GM12878 (cell line): ENCODE measurements around the gene PLB1. TPM values are rescaled to one million over a fixed set of nuclear protein-coding genes. Genes with fewer than 3 reads are reported as not detected.

Experiments used
- ATAC-seq: fragments of 200-7000 bp; cut with Tn5 transposase; 3 replicates; pipeline ENCODE4 v1.9.1; 2020; ENCODE audit warnings: mild to moderate bottlenecking, moderate library complexity
- BruUV-seq: library from RNA; stranded (reverse); fragments of 400-500 nt; replicated peaks from 2 replicates; lab custom pipeline; 2021; lab: Mats Ljungman, UMichigan
- CTCF ChIA-PET: fragments of 300-600 bp; sonication (Branson Sonifier 250); formaldehyde crosslinking; extraction: SDS; loops from one replicate; lab custom pipeline; 2021; ENCODE audit warnings: inconsistent platforms; lab: Yijun Ruan, JAX
- POLR2A ChIA-PET: fragments of 350-600 bp; formaldehyde crosslinking; extraction: SDS; loops from one replicate; lab custom pipeline; 2021; ENCODE audit warnings: inconsistent platforms; lab: Charles Lee
- RAD21 ChIA-PET: fragments of 300-600 bp; sonication (Branson Sonifier 250); formaldehyde crosslinking; loops from one replicate; lab custom pipeline; 2023; ENCODE audit warnings: antibody characterized with exemption; ENCODE audit not compliant: unreplicated experiment; lab: Charles Lee
- SMC1A ChIA-PET: fragments of 300-600 bp; sonication (Branson Sonifier 250); formaldehyde crosslinking; loops from one replicate; lab custom pipeline; 2023; ENCODE audit not compliant: unreplicated experiment, uncharacterized antibody; lab: Charles Lee
- DNase-seq: peaks from one replicate; pipeline ENCODE4 v3.0.0-alpha.2; 2011; ENCODE audit warnings: low read depth, low spot score
- FAIRE-seq: peaks from 3 replicates; lab custom pipeline; 2011; peaks lifted over from hg19 to GRCh38; lab: Jason Lieb, UNC
- H2AFZ ChIP-seq: 2 replicates; pipeline ENCODE4 v1.6.0; 2011; ENCODE audit warnings: low read depth, low read length, control low read depth; ENCODE audit not compliant: control insufficient read depth
- H3K27ac ChIP-seq: 2 replicates; pipeline ENCODE4 v1.5.1; 2011; ENCODE audit warnings: control low read depth; ENCODE audit not compliant: control insufficient read depth, insufficient read depth
- H3K27me3 ChIP-seq, 2 experiments: replicated peaks in 1 of 2; 2 replicates each; pipeline versions ENCODE4 v1.6.0 to v1.6.1; 2011; ENCODE audit warnings: low read length in 1 of 2; ENCODE audit not compliant: control insufficient read depth in 2 of 2, insufficient read depth in 2 of 2
- H3K36me3 ChIP-seq, 2 experiments: 2 replicates each; pipeline ENCODE4 v1.5.1; 2011; ENCODE audit warnings: low read length in 1 of 2; ENCODE audit not compliant: control insufficient read depth in 2 of 2, insufficient read depth in 2 of 2
- H3K4me1 ChIP-seq: 2 replicates; pipeline ENCODE4 v1.6.1; 2011; ENCODE audit warnings: mild to moderate bottlenecking, low read length, moderate library complexity, mixed read lengths; ENCODE audit not compliant: control insufficient read depth, insufficient read depth
- H3K4me2 ChIP-seq: 2 replicates; pipeline ENCODE4 v1.6.0; 2011; ENCODE audit warnings: control low read depth; ENCODE audit not compliant: control insufficient read depth, insufficient read depth
- H3K4me3 ChIP-seq: fragments of 200-600 bp; sonication (generic); 2 replicates; pipeline ENCODE4 v1.5.1; 2016
- H3K79me2 ChIP-seq: 2 replicates; pipeline ENCODE4 v1.6.0; 2011; ENCODE audit warnings: low read length; ENCODE audit not compliant: control insufficient read depth, insufficient read depth
- H3K9ac ChIP-seq: 2 replicates; pipeline ENCODE4 v1.8.0; 2011; ENCODE audit warnings: low read length, control low read depth, mixed read lengths; ENCODE audit not compliant: control insufficient read depth, insufficient read depth
- H3K9me3 ChIP-seq: replicated peaks from 3 replicates; pipeline ENCODE4 v1.5.1; 2011; ENCODE audit warnings: mild to moderate bottlenecking, low read length; ENCODE audit not compliant: control insufficient read depth, insufficient read depth
- H4K20me1 ChIP-seq: 2 replicates; pipeline ENCODE4 v1.6.0; 2011; ENCODE audit not compliant: control insufficient read depth, insufficient read depth
- MEF2B ChIP-seq: fragments of 450-650 bp; IDR thresholded peaks from 2 replicates; pipeline ENCODE4 v1.6.1; 2018; ENCODE audit warnings: mild to moderate bottlenecking, moderate library complexity; ENCODE audit not compliant: partially characterized antibody, poor library complexity, severe bottlenecking
- PML ChIP-seq: IDR thresholded peaks from 2 replicates; pipeline ENCODE4 v1.6.1; 2012; ENCODE audit warnings: low read length, inconsistent platforms
- RELB ChIP-seq: fragments of 450-650 bp; IDR thresholded peaks from 2 replicates; pipeline ENCODE4 v1.6.1; 2017; ENCODE audit warnings: low read depth, mild to moderate bottlenecking, moderate library complexity
- WGBS: methylation state at CpG from one replicate; pipeline ENCODE4 v1.1.6; 2016; ENCODE audit warnings: low lambda C conversion rate; ENCODE audit not compliant: insufficient replicate concordance, insufficient coverage; ENCODE audit errors: missing lambda C conversion rate; 5-methylcytosine and 5-hydroxymethylcytosine counted together
- in situ Hi-C: fragments of 300-500 bp; cut with MboI; formaldehyde crosslinking; loops from 9 replicates; pipeline ENCODE4 v1.14.3; 2018; ENCODE audit warnings: mixed read lengths
- intact Hi-C: fragments of 100-400 bp; cut with micrococcal nuclease; formaldehyde crosslinking; loops from one replicate; pipeline ENCODE4 v1.14.2; 2022; ENCODE audit not compliant: unreplicated experiment
- polyA plus RNA-seq, 11 experiments: library from polyadenylated mRNA; depleted of rRNA in 4 of 11; unstranded in 6 of 11; stranded (reverse) in 5 of 11; fragments of >200 nt; fragmentation: Nextera tagmentation in 4 of 11; fragmentation: Illumina TruSeq in 1 of 11; extraction: Ambion mirVana in 4 of 11; extraction: Trizol in 1 of 11; gene quantifications; 1 replicate in 1 of 11; 2 replicates in 10 of 11; pipeline versions ENCODE4 v1.2.1 to v1.2.3, GENCODE V29; 2011 to 2016; ENCODE audit warnings: inconsistent platforms in 2 of 11, missing spikeins in 2 of 11, low read depth in 1 of 11
- total RNA-seq, 4 experiments: library from RNA; depleted of rRNA in 3 of 4; stranded (reverse); fragments of >200 nt in 3 of 4; fragmentation: Illumina TruSeq in 1 of 4; extraction: Trizol in 1 of 4; gene quantifications; 2 replicates each; pipeline versions ENCODE4 v1.2.1 to v1.2.3, GENCODE V29; 2013 to 2021

The PLB1 gene
- total and polyA plus RNA-seq, 10 of the 15 experiments (the other 5 are each of a cell fraction or from before 2014, with no cell fraction given) = 0.03 to 0.49 (median 0.28) TPM

- no peak overlapping the region for H3K9ac ChIP-seq
- FAIRE-seq = no peak
Measured at GRCh38 chr2:28451793-28452533, 43.9 kb upstream of the PLB1 start.

More at GRCh38 chr2:28451793-28452533, 43.9 kb upstream of the PLB1 start:
- ChIA-PET POLR2A (no interaction called here), RAD21 (interaction anchor here (1.3 to 2.6 kb wide), 3 partner anchors 697 to 768 kb away, joined by 4 to 15 read pairs (median 9); no protein-coding TSS in a partner anchor), CTCF (interaction anchor here (0.5 to 1.6 kb wide), 7 partner anchors 8 to 748 kb away, joined by 3 to 8 read pairs (median 5); no protein-coding TSS in a partner anchor), SMC1A (interaction anchor here (1.1 to 1.4 kb wide), 2 partner anchors 9 to 698 kb away, joined by 3 to 5 read pairs; no protein-coding TSS in a partner anchor)
- Histone ChIP-seq H2AFZ (no peak overlapping the region), H3K27me3 (no peaks in the 10 kb centered on the region), H3K79me2 (no peaks in the 10 kb centered on the region), H3K27ac (no peak overlapping the region), H3K36me3 (no peaks in the 10 kb centered on the region), H3K4me2 (no peak overlapping the region), H3K9me3 (no peaks in the 10 kb centered on the region)
- no TSS peak for BruUV-seq
- 52% methylated on average over 19 of the region's 19 CpGs for WGBS
- intact Hi-C loops = loop anchor here (1.0 kb wide), 2 partner anchors 698 to 749 kb away; no protein-coding TSS in a partner anchor
- TF ChIP-seq RELB (no peak), MEF2B (no peak), PML (no peak)
- TF ChIP-seq, all 136 proteins: peak for 0
- no peaks in the 10 kb centered on the region for H4K20me1 ChIP-seq
- in situ Hi-C loops = no loop called here
- DNase-seq (no peak), ATAC-seq (peak; percentile 29; the same call in 2 of the 3 replicates)
- 0 out of 2 replicates have a peak, but pooled peaks cover 3% of the 10 kb centered on the region for H3K4me1 ChIP-seq
- no peak overlapping the region for H3K4me3 ChIP-seq
